ENCODE results near the gene TXNRD3.

- TF ChIP-seq CTCF (IDR thresholded peaks at IDR 0.05) (no peak), POLR2A (IDR thresholded peaks at IDR 0.05) (no peak)
Measured at GRCh38 chr3:126567696-126568438, 87.1 kb downstream of the TXNRD3 start.
